ENCODE results near the gene GABBR1.

GABBR1 gene

DNA sequence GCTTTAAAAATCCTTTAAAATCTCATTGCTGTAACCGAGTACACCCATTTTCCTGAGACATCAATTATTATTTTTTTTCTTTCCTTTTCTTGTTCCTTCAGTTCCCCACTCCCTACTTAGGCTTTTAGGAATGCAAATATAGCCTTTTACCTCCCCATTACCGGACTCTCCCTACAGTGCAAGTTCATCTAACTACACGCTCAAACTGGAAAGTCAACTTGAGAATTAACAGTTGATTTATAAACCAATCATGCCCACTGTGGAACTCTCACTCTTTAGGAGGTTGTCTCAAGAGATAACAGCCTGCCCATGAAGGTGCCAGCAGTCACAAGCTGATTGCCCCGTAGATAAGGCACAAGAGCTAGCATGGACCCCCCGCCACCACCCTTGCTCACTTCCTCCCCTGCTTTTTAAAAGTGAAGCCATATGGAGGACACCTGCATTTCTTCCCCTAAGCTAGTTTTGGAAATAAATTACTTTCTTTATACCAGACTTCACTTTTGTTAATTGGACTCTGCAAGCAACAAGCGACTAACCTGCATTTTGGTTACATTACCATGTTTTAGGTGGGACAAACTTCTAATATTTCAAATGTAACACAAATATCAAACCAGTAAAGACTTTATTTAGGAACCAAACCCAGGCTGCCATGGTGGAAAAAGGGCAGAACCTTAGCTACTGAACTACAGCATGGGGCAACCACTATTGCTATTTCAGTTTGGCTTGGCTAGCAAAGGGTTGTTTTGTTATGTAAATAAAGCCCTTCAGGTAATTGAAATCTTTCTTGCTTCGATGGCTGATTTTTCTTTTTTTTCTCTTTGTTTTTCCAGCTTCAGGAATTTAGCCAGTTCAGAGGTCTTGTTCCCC, 108.3 kb downstream of the GABBR1 start:
- ATAC-seq: no peak

DNA sequence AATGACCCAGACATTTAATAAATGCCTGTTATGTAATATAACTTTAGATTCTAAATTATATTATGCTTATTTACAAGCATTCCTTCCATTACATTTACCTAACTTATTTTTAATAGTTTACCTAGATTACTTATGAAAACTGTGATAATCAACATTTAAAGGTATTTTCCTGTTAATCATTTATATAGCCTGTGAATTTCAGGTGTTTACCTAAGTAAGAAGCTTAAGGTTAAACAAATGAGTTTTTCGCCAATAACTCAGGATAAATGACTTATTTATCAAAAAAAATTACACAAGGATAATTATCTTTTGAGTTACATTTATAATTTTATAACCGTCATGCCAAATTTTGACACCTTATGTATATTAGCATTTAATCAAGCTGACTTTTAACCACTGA, 108.9 kb downstream of the GABBR1 start:
- no peak for ATAC-seq

DNA sequence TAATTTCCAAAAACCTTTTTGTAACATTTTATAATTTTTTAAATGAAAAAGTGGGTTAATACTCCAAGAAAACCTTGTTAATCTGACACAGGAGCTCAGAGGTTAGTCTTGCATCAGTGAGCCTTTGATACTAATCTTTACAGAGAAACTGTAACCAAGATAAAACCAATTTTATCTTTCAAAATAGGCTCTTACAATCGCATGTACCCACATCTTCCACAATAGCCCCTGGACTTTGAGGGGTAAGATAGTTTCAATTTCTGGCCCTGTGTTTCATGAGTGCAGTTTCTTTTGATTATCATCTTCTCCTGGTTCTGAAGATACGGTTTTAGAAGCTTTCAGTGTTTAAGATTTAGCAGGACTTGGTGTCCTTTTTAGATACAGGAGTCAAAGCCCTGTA, 110.8 kb downstream of the GABBR1 start:
- ATAC-seq: no peak

GRCh38 chr6:29521006-29521680, 111.8 kb downstream of the GABBR1 start:
- no peak for ATAC-seq

- ATAC-seq: no peak
Measured at GRCh38 chr6:29520232-29520631, 112.8 kb downstream of the GABBR1 start.

GRCh38 chr6:29519291-29520010, 113.5 kb downstream of the GABBR1 start:
- ATAC-seq: no peak

DNA sequence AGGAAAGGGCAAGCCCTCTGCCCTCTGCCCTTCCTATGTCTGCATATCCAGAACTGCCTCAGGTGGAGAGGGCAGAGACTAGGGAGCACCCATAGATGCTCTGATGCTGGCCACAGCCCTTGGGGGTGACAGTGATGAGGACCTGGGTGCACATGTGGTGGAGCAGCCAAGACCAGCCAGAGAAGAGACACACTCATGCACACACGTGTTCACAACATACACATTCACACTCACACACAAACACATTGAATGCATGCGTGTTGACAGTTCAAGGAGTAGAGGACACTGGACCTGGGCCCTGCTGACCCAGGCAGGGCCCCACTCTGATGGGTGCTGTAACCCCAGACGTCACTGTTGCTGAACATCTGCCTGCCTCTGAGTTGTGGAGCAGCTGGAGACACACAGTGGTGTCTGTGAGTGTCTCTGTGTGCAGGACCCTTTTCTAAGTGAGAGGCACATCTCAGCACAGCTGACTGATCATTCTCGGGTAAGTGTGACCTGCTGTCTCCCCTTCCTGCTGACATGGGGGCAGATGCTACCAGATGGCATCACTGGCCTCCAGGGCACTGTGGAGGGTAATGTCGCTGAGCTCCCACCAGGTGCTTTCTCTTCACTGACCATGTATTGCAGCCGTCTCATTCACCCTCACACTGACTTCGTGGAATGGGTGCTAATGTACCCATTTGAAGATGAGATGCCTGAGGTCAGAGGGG, 115.1 kb downstream of the GABBR1 start:
- ATAC-seq: no peak

DNA sequence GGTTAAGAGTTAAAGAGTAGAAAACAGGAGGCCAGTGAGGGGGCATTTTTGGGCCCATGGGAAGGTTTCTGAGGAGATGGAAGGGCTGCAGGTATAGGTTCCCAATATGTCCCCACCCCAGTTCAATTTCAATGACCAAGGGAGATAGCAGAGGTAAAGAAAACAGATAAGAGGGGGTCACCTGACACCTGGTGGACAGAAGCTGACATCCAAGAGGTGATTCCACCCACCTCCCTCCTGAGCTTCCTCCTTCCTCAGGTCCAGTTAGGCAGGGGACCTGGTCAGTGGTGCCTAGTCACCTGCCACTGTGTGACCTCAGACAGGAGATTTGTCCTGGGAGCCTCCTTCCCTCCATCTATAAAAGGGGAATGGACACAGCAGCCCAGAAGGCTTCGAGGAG, 115.7 kb downstream of the GABBR1 start:
- ATAC-seq: no peak

DNA sequence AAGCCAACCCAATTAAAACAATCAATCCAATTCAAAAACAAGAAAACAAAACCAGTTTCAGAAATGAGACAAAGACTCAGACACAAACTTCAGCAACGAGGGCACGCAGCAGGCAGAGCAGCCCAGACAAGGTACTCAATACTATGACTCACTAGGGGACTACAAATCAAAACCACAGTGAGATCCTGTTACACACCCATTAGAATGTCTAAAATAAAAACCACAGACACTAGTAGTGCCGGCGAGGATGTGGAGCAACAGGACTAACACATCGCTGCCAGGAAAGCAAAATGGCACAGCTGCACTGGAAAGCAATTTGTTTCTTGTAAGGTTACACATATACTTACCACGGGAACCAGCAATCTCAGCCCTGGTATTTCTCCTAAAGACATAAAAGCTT, 116.9 kb downstream of the GABBR1 start:
- peak; percentile 96 to 98 for ATAC-seq

- ATAC-seq: no peak
Measured at GRCh38 chr6:29510746-29511300, 122.2 kb downstream of the GABBR1 start.

- ATAC-seq: no peak
Measured at GRCh38 chr6:29510202-29510601, 122.8 kb downstream of the GABBR1 start.

Data from activated CD4-positive, CD25-positive, alpha-beta regulatory T cell treated with anti-CD3 and anti-CD28 coated beads, Interleukin-2, amount 50 U/mL, for 24 hours (primary cell).